CD4-positive, alpha-beta T cell (primary cell): ENCODE data around the gene RECQL5. TPM values are rescaled to one million over a fixed set of nuclear protein-coding genes. Genes with fewer than 3 reads are reported as not detected.

Experiments
- ATAC-seq: fragments of 200-7000 bp; cut with Tn5 transposase; one replicate; pipeline ENCODE4 v1.10.0; 2022; ENCODE audit warnings: mild to moderate bottlenecking; ENCODE audit not compliant: poor library complexity
- CTCF ChIA-PET: fragments of 350-600 bp; sonication (Branson Sonifier 250); formaldehyde crosslinking; loops from one replicate; lab custom pipeline; 2021; ENCODE audit warnings: antibody characterized with exemption, inconsistent platforms; lab: Charles Lee
- POLR2A ChIA-PET: fragments of 350-600 bp; sonication (Branson Sonifier 250); formaldehyde crosslinking; loops from one replicate; lab custom pipeline; 2021; ENCODE audit warnings: antibody characterized with exemption, inconsistent platforms; lab: Charles Lee
- DNase-seq, 14 experiments: peaks; one replicate each; pipeline ENCODE4 v3.0.0-alpha.2; 2013 to 2020; ENCODE audit warnings: mixed read lengths in 2 of 14
- H3K27ac ChIP-seq, 2 donors: one replicate each; pipeline versions ENCODE4 v1.5.1 to v1.7.0; 2013; ENCODE audit warnings: low read length in 2 of 2, low read depth in 1 of 2, mild to moderate bottlenecking in 1 of 2
- H3K27me3 ChIP-seq, 2 experiments: 1 replicate in 1 of 2; 2 replicates in 1 of 2; pipeline versions ENCODE4 v1.6.1 to v1.7.0; 2013; ENCODE audit warnings: low read length in 2 of 2, control low read depth in 1 of 2, mild to moderate bottlenecking in 1 of 2, moderate library complexity in 1 of 2; ENCODE audit not compliant: insufficient read depth in 2 of 2, control insufficient read depth in 1 of 2
- H3K36me3 ChIP-seq: one replicate; pipeline ENCODE4 v1.6.1; 2013; ENCODE audit warnings: low read length, control low read depth; ENCODE audit not compliant: insufficient read depth
- H3K4me1 ChIP-seq: one replicate; pipeline ENCODE4 v1.6.1; 2013; ENCODE audit warnings: low read length, control low read depth; ENCODE audit not compliant: insufficient read depth
- H3K4me3 ChIP-seq: one replicate; pipeline ENCODE4 v1.5.1; 2013; ENCODE audit warnings: mild to moderate bottlenecking, low read length, moderate library complexity
- H3K9me3 ChIP-seq, 2 experiments: 1 replicate in 1 of 2; 2 replicates in 1 of 2; pipeline versions ENCODE4 v1.6.1 to v1.7.0; 2013; ENCODE audit warnings: low read length in 2 of 2, mild to moderate bottlenecking in 2 of 2, control low read depth in 1 of 2, moderate library complexity in 1 of 2; ENCODE audit not compliant: control insufficient read depth in 1 of 2, insufficient read depth in 1 of 2
- H3K27ac Mint-ChIP-seq: one replicate; pipeline ENCODE4 v1.8.0; 2020; ENCODE audit warnings: mixed read lengths
- H3K27me3 Mint-ChIP-seq: one replicate; pipeline ENCODE4 v1.8.0; 2021; ENCODE audit warnings: mixed read lengths
- H3K36me3 Mint-ChIP-seq: one replicate; pipeline ENCODE4 v1.8.0; 2021; ENCODE audit warnings: low read depth, mixed read lengths
- H3K4me1 Mint-ChIP-seq: one replicate; pipeline ENCODE4 v1.8.0; 2021; ENCODE audit warnings: low read depth, mixed read lengths
- H3K4me3 Mint-ChIP-seq: one replicate; pipeline ENCODE4 v1.8.0; 2020; ENCODE audit warnings: mild to moderate bottlenecking, mixed read lengths
- H3K9me3 Mint-ChIP-seq: one replicate; pipeline ENCODE4 v1.8.0; 2020; ENCODE audit warnings: mixed read lengths
- intact Hi-C, 2 experiments: fragments of 100-400 bp; cut with DNase I in 1 of 2; cut with micrococcal nuclease in 1 of 2; formaldehyde crosslinking; loops; one replicate each; pipeline versions ENCODE4 v1.15.1 to v1.9.0; 2023 to 2025; cut with DNase I, micrococcal nuclease
- total RNA-seq, 174 experiments: library from RNA in 2 of 174; stranded (reverse) in 2 of 174; gene quantifications; one replicate each; pipeline ENCODE4 v1.2.3 and lab custom pipeline; 2021 to 2026
- TF ChIP-seq, protein P1 (sequence below): fragments of 200-600 bp; IDR thresholded peaks from one replicate; pipeline ENCODE4 v1.8.0; 2022; ENCODE audit warnings: antibody characterized with exemption, mild to moderate bottlenecking

RECQL5 gene
- total RNA-seq, 2 experiments from 2014 or later, result 16.4 to 17.7 TPM

- peaks cover 4% of the 10 kb centered on the region for H3K36me3 Mint-ChIP-seq
- Histone ChIP-seq H3K4me3 (no peak overlapping the region), H3K4me1 (no peaks in the 10 kb centered on the region), H3K27ac (no peak overlapping the region), H3K9me3 (no peaks in the 10 kb centered on the region), H3K36me3 (peaks cover 3% of the 10 kb centered on the region), H3K27me3 (no peaks in the 10 kb centered on the region)
- TF ChIP-seq, protein P1, sequence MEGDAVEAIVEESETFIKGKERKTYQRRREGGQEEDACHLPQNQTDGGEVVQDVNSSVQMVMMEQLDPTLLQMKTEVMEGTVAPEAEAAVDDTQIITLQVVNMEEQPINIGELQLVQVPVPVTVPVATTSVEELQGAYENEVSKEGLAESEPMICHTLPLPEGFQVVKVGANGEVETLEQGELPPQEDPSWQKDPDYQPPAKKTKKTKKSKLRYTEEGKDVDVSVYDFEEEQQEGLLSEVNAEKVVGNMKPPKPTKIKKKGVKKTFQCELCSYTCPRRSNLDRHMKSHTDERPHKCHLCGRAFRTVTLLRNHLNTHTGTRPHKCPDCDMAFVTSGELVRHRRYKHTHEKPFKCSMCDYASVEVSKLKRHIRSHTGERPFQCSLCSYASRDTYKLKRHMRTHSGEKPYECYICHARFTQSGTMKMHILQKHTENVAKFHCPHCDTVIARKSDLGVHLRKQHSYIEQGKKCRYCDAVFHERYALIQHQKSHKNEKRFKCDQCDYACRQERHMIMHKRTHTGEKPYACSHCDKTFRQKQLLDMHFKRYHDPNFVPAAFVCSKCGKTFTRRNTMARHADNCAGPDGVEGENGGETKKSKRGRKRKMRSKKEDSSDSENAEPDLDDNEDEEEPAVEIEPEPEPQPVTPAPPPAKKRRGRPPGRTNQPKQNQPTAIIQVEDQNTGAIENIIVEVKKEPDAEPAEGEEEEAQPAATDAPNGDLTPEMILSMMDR, result no peak
- intact Hi-C loops, result no loop called here
- no peaks in the 10 kb centered on the region for H3K27me3 Mint-ChIP-seq
- no peak overlapping the region for H3K4me3 Mint-ChIP-seq
- no peak overlapping the region for H3K27ac Mint-ChIP-seq
- H3K4me1 Mint-ChIP-seq, result no peaks in the 10 kb centered on the region
- ATAC-seq, result no peak
- POLR2A ChIA-PET, result no interaction called here
- H3K9me3 Mint-ChIP-seq, result no peaks in the 10 kb centered on the region
- no peak for DNase-seq
- CTCF ChIA-PET, result interaction anchor here (2.2 kb wide), 1 partner anchor 8 kb away, joined by 6 read pairs; the partner anchor contains the start of gene SMIM5
Measured at GRCh38 chr17:75624714-75625345, 42.1 kb downstream of the RECQL5 start.

DNA sequence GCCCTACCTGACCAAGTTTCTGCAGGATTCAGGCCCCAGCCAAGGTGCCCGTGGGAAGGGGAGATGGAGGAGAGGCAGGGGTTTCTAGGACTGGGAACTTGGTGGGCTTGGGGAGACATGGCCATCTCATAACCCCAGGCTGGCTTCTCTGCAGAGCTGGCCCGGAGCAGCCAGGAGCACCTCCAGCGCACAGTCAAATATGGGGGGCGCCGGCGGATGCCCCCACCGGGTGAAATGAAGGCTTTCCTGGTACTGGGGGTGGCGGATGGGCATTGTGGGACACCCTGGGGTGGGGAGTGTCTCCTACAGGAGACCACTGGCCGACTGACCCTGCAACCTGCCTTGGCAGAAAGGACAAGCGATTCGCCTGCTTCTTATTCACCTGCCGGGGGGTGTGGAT lies 42.9 kb downstream of the RECQL5 start:
- H3K9me3 Mint-ChIP-seq, result no peaks in the 10 kb centered on the region
- ChIA-PET POLR2A (no interaction called here), CTCF (interaction anchor here (2.2 kb wide), 1 partner anchor 9 kb away, joined by 6 read pairs; the partner anchor contains the start of gene SMIM5)
- Histone ChIP-seq H3K27me3 (no peaks in the 10 kb centered on the region), H3K27ac (no peak overlapping the region), H3K4me3 (no peak overlapping the region), H3K36me3 (peaks cover 3% of the 10 kb centered on the region), H3K4me1 (no peaks in the 10 kb centered on the region), H3K9me3 (no peaks in the 10 kb centered on the region)
- peaks cover 4% of the 10 kb centered on the region for H3K36me3 Mint-ChIP-seq
- no peaks in the 10 kb centered on the region for H3K4me1 Mint-ChIP-seq
- TF ChIP-seq, protein P1, result no peak
- intact Hi-C loops, result no loop called here
- ATAC-seq (no peak), DNase-seq (no peak)
- H3K4me3 Mint-ChIP-seq, result no peak overlapping the region
- H3K27ac Mint-ChIP-seq, result no peak overlapping the region
- no peaks in the 10 kb centered on the region for H3K27me3 Mint-ChIP-seq

DNA sequence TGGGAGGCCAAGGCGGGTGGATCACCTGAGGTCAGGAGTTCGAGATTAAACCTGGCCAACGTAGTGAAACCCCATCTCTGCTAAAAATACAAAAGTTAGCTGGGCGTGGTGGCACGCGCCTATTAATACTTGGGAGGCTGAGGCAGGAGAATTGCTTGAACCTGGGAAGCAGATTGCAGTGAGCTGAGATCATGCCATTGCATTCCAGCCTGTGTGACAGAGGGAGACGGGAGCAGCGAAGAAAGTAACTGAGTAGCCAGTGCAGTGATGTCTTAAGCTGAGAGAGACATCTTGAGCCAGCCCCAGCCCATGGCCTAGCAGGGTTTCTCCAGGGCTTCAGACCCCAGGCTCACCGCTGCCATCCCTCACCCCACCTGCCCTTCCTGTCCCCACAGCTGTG lies 43.6 kb downstream of the RECQL5 start:
- no peaks in the 10 kb centered on the region for H3K27me3 ChIP-seq
- POLR2A ChIA-PET, result no interaction called here
- CTCF ChIA-PET, result interaction anchor here (2.2 kb wide), 1 partner anchor 10 kb away, joined by 6 read pairs; the partner anchor contains the start of gene SMIM5
- intact Hi-C loops, result no loop called here
- Mint-ChIP-seq H3K9me3 (no peaks in the 10 kb centered on the region), H3K4me3 (no peak overlapping the region), H3K27me3 (no peaks in the 10 kb centered on the region), H3K4me1 (no peaks in the 10 kb centered on the region), H3K27ac (no peak overlapping the region), H3K36me3 (peaks cover 4% of the 10 kb centered on the region)
- no peaks in the 10 kb centered on the region for H3K4me1 ChIP-seq
- no peak for DNase-seq
- H3K36me3 ChIP-seq, result peaks cover 3% of the 10 kb centered on the region
- ATAC-seq, result no peak
- H3K27ac ChIP-seq, result no peak overlapping the region
- TF ChIP-seq, protein P1, result no peak
- H3K9me3 ChIP-seq, result no peaks in the 10 kb centered on the region
- H3K4me3 ChIP-seq, result no peak overlapping the region
